Calu3 (cell line): ENCODE measurements around the gene SLC17A9. TPM values are rescaled to one million over a fixed set of nuclear protein-coding genes. Genes with fewer than 3 reads are reported as not detected.

Experiments
- BruUV-seq: library from RNA; stranded (reverse); fragments of 400-500 nt; replicated peaks from 2 replicates; lab custom pipeline; 2021; lab: Mats Ljungman, UMichigan
- CTCF ChIA-PET: fragments of 300-600 bp; sonication (Branson Sonifier 250); formaldehyde crosslinking; loops from one replicate; lab custom pipeline; 2022; ENCODE audit warnings: antibody characterized with exemption; lab: Charles Lee
- DNase-seq: peaks from one replicate; pipeline ENCODE4 v3.0.0; 2022
- H3K27ac Mint-ChIP-seq: one replicate; pipeline ENCODE4 v1.8.0; 2022; ENCODE audit warnings: mixed read lengths; ENCODE audit not compliant: unreplicated experiment
- H3K27me3 Mint-ChIP-seq: one replicate; pipeline ENCODE4 v1.8.0; 2022; ENCODE audit warnings: mixed read lengths; ENCODE audit not compliant: unreplicated experiment
- H3K36me3 Mint-ChIP-seq: one replicate; pipeline ENCODE4 v1.8.0; 2022; ENCODE audit warnings: mild to moderate bottlenecking, moderate library complexity, mixed read lengths; ENCODE audit not compliant: insufficient read depth, unreplicated experiment
- H3K4me1 Mint-ChIP-seq: one replicate; pipeline ENCODE4 v1.8.0; 2022; ENCODE audit warnings: mild to moderate bottlenecking, low read depth, mixed read lengths; ENCODE audit not compliant: unreplicated experiment
- H3K4me3 Mint-ChIP-seq: one replicate; pipeline ENCODE4 v1.8.0; 2022; ENCODE audit warnings: mild to moderate bottlenecking, low read depth, moderate library complexity, mixed read lengths; ENCODE audit not compliant: unreplicated experiment
- H3K9me3 Mint-ChIP-seq: one replicate; pipeline ENCODE4 v1.8.0; 2022; ENCODE audit warnings: low read depth, mixed read lengths; ENCODE audit not compliant: unreplicated experiment
- intact Hi-C: fragments of 100-400 bp; cut with micrococcal nuclease; formaldehyde crosslinking; loops from one replicate; pipeline ENCODE4 v1.10.0; 2022; ENCODE audit not compliant: unreplicated experiment
- total RNA-seq: library from RNA; stranded (reverse); gene quantifications from 2 replicates; pipeline ENCODE4 v1.2.3, GENCODE V29; 2022
- TF ChIP-seq, protein P1 (sequence below): fragments of 200-600 bp; IDR thresholded peaks from one replicate; pipeline ENCODE4 v1.8.0; 2022; ENCODE audit warnings: antibody characterized with exemption; ENCODE audit not compliant: unreplicated experiment

The SLC17A9 gene
- total RNA-seq, 1 experiment from 2014 or later = 12.0 TPM

- CTCF ChIA-PET = no interaction called here
- DNase-seq = no peak
- Mint-ChIP-seq H3K27ac (no peak overlapping the region), H3K9me3 (no peaks in the 10 kb centered on the region), H3K4me3 (no peak overlapping the region), H3K36me3 (peaks cover 72% of the 10 kb centered on the region), H3K4me1 (peaks cover 9% of the 10 kb centered on the region), H3K27me3 (no peaks in the 10 kb centered on the region)
- TF ChIP-seq, protein P1, sequence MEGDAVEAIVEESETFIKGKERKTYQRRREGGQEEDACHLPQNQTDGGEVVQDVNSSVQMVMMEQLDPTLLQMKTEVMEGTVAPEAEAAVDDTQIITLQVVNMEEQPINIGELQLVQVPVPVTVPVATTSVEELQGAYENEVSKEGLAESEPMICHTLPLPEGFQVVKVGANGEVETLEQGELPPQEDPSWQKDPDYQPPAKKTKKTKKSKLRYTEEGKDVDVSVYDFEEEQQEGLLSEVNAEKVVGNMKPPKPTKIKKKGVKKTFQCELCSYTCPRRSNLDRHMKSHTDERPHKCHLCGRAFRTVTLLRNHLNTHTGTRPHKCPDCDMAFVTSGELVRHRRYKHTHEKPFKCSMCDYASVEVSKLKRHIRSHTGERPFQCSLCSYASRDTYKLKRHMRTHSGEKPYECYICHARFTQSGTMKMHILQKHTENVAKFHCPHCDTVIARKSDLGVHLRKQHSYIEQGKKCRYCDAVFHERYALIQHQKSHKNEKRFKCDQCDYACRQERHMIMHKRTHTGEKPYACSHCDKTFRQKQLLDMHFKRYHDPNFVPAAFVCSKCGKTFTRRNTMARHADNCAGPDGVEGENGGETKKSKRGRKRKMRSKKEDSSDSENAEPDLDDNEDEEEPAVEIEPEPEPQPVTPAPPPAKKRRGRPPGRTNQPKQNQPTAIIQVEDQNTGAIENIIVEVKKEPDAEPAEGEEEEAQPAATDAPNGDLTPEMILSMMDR = no peak
- BruUV-seq = no TSS peak
- intact Hi-C loops = no loop called here
Measured at GRCh38 chr20:62910217-62910766, 42.2 kb upstream of the SLC17A9 start.

GRCh38 chr20:62910777-62911497 lies 41.6 kb upstream of the SLC17A9 start:
- H3K4me3 Mint-ChIP-seq = no peak overlapping the region
- intact Hi-C loops = no loop called here
- H3K27me3 Mint-ChIP-seq = no peaks in the 10 kb centered on the region
- peaks cover 66% of the 10 kb centered on the region for H3K36me3 Mint-ChIP-seq
- CTCF ChIA-PET = no interaction called here
- no TSS peak for BruUV-seq
- no peaks in the 10 kb centered on the region for H3K9me3 Mint-ChIP-seq
- no peak for DNase-seq
- H3K27ac Mint-ChIP-seq = no peak overlapping the region
- TF ChIP-seq, protein P1 = no peak
- peaks cover 15% of the 10 kb centered on the region for H3K4me1 Mint-ChIP-seq

DNA sequence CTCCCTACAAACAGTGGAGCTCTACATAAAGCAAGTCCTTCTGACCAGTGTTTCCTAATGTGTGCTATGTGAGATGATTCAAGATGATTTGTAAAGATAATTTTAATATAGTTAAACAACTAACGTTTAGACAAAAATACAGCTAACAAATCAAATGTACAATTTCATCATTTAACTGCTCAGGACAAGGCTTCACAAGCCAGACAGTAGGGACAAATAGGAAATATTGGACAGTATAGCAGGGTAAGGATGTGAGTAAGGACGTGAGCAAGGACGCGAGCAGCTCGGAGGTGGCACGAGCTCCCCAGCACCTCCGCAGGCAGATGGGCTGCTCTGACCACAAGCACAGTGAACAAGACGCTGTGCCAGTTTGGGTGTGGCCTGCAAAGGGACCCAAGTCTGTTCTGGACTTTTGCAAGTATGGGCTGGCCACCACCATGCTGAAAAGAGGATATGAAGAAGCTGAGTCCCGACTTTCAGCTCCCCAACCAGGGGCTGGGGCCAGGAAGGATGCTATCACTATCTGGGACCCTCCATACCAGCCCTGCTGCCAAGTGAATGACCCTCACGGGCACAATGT lies 40.7 kb upstream of the SLC17A9 start:
- peaks cover 24% of the 10 kb centered on the region for H3K4me1 Mint-ChIP-seq
- no peaks in the 10 kb centered on the region for H3K9me3 Mint-ChIP-seq
- CTCF ChIA-PET = interaction anchor here (1.2 kb wide), 1 partner anchor 9 kb away, joined by 3 read pairs; no protein-coding TSS in a partner anchor
- no peak for DNase-seq
- TF ChIP-seq, protein P1 = no peak
- H3K27me3 Mint-ChIP-seq = no peaks in the 10 kb centered on the region
- peaks cover 57% of the 10 kb centered on the region for H3K36me3 Mint-ChIP-seq
- H3K27ac Mint-ChIP-seq = no peak overlapping the region
- H3K4me3 Mint-ChIP-seq = no peak overlapping the region
- intact Hi-C loops = no loop called here
- BruUV-seq = no TSS peak

- peaks cover 44% of the 10 kb centered on the region for H3K36me3 Mint-ChIP-seq
- CTCF ChIA-PET = interaction anchor here (0.6 kb wide), 1 partner anchor 12 kb away, joined by 5 read pairs; no protein-coding TSS in a partner anchor
- no peak overlapping the region for H3K4me3 Mint-ChIP-seq
- H3K4me1 Mint-ChIP-seq = peaks cover 37% of the 10 kb centered on the region
- TF ChIP-seq, protein P1 = no peak
- DNase-seq = no peak
- no peaks in the 10 kb centered on the region for H3K27me3 Mint-ChIP-seq
- no peaks in the 10 kb centered on the region for H3K9me3 Mint-ChIP-seq
- BruUV-seq = no TSS peak
- H3K27ac Mint-ChIP-seq = no peak overlapping the region
- intact Hi-C loops = no loop called here
Measured at GRCh38 chr20:62913043-62913630, 39.4 kb upstream of the SLC17A9 start.
